GM19240 (cell line): ENCODE results near the gene HTATIP2.
"Not testable (repeated sequence)": the region's sequence is repeated elsewhere in the genome, so short reads cannot be mapped to it uniquely, and the experiment has no call there.

Experiments
- DNase-seq: peaks from one replicate; pipeline ENCODE4 v3.0.0; 2011; ENCODE audit warnings: low spot score; ENCODE audit not compliant: insufficient read length

HTATIP2 gene

GRCh38 chr11:20363500-20364340 lies at the start of gene HTATIP2:
HTATIP2 (plus strand) TSS chr11:20363714; CDS start chr11:20364238, 524 bp downstream.
- peak; percentile 61 for DNase-seq

- DNase-seq = no peak
These were observed 47.7 kb upstream of the HTATIP2 start for GRCh38 chr11:20315800-20316199.

GRCh38 chr11:20321177-20321576 lies 42.3 kb upstream of the HTATIP2 start:
- DNase-seq = no peak

GRCh38 chr11:20327377-20327935 lies 36.1 kb upstream of the HTATIP2 start:
- DNase-seq = no peak

GRCh38 chr11:20336056-20336455 lies 27.5 kb upstream of the HTATIP2 start:
- no peak for DNase-seq

- no peak for DNase-seq
These were observed 25.9 kb upstream of the HTATIP2 start for GRCh38 chr11:20337526-20338154.

GRCh38 chr11:20342347-20343141 lies 21.0 kb upstream of the HTATIP2 start:
- DNase-seq = no peak

GRCh38 chr11:20351136-20351535 lies 12.4 kb upstream of the HTATIP2 start:
- no peak for DNase-seq

GRCh38 chr11:20351751-20352262 lies 11.7 kb upstream of the HTATIP2 start:
- DNase-seq = no peak

GRCh38 chr11:20353829-20354434 lies 9.6 kb upstream of the HTATIP2 start:
- DNase-seq = no peak

- DNase-seq = no peak
These were observed 8.0 kb upstream of the HTATIP2 start for GRCh38 chr11:20355221-20356219.

GRCh38 chr11:20357150-20357549 lies 6.4 kb upstream of the HTATIP2 start:
- DNase-seq = no peak

- no peak for DNase-seq
These were observed 2.9 kb upstream of the HTATIP2 start for GRCh38 chr11:20360650-20361049.

- DNase-seq = no peak
These were observed 1.0 kb upstream of the HTATIP2 start for GRCh38 chr11:20362481-20362880.

- DNase-seq = no peak
These were observed 390 bp upstream of the HTATIP2 start for GRCh38 chr11:20363149-20363499.

GRCh38 chr11:20364341-20364792 lies 853 bp downstream of the HTATIP2 start:
- no peak for DNase-seq

GRCh38 chr11:20365465-20365864 lies 2.0 kb downstream of the HTATIP2 start:
- DNase-seq = not testable (repeated sequence)

GRCh38 chr11:20367313-20367948 lies 3.9 kb downstream of the HTATIP2 start:
- DNase-seq = no peak

GRCh38 chr11:20368438-20368837 lies 4.9 kb downstream of the HTATIP2 start:
- DNase-seq = no peak
